ENCODE results near the gene PTCH1. TPM values are rescaled to one million over a fixed set of nuclear protein-coding genes. Genes with fewer than 3 reads are reported as not detected.

The PTCH1 gene
- total RNA-seq, 1 donor = 10.2 TPM

DNA sequence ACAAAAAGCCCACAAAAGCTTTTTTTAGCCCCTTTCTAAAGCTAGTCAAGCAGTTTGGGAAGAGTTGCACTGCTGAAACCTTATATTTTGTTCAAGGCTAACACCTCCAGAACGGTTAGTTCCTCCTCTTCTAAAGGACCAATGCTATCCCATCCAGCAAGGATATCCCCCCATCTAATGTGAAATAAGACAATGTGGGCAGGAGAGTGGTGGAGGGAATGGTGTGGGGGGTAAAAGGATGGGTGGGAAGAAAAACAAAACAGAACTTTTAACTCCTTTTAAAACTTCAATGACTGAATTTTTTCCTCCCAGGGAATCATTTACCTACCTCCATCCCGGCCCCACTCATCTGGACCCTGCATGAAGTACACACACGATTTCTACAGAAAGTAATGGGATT lies 21.2 kb downstream of the PTCH1 start:
- Histone ChIP-seq H3K27me3 (ENCODE audit: insufficient read depth, low read length) (peaks cover 11% of the 10 kb centered on the region), H3K4me3 (ENCODE audit: low read length) (no peak overlapping the region), H3K4me1 (ENCODE audit: insufficient read depth, low read length) (peaks cover 32% of the 10 kb centered on the region), H3K9me3 (ENCODE audit: low read depth, low read length) (no peaks in the 10 kb centered on the region)

DNA sequence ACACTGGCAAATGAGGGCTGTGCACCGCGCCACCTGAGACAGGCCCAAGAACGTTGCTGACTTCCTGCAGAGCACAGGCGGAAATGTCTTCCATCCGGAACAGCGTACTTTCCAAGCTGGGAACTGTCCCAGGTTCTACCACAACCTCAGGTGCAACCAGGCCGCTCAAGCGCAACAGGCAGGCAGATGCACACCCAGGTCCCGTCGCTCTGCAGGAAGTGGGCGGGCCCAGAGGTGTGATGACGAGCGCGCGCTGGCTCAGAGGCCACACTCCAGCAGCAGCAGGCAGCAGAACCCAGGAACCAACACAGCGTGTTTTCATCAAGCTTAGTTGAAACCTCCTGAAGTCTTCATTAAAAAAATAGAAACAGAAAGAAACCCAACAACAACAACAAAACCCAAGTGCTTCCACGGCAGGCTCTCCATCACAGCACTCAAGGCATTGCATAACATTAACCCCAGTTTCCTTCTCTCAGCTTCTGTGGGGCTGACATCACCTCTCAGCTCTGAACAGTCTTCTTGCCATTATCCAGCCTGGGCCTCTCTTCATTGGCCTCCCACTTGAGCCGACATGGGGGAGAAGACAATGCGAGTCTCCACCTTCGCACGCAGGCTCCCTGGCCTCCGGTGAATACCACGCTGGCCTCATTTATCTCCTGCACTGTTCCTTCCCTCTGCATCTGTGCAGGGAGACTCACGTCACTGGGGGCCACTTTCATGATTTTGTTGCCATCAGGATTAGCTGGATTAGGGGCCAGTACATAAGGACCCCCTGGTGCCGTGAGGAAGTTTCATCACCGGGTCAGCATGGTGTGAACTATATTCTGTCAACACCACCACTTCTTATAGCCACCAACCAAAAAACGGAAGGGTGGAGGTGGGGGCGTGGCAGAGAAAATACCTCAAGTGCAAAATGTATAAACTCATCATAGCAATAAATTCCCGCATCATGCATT lies 22.1 kb downstream of the PTCH1 start:
- Histone ChIP-seq H3K4me1 (ENCODE audit: insufficient read depth, low read length) (peaks cover 32% of the 10 kb centered on the region), H3K4me3 (ENCODE audit: low read length) (peak overlapping the region; percentile 0), H3K9me3 (ENCODE audit: low read depth, low read length) (no peaks in the 10 kb centered on the region), H3K27me3 (ENCODE audit: insufficient read depth, low read length) (peaks cover 8% of the 10 kb centered on the region)

GRCh38 chr9:95494022-95494415 lies 22.8 kb downstream of the PTCH1 start:
- Histone ChIP-seq H3K9me3 (ENCODE audit: low read depth, low read length) (no peaks in the 10 kb centered on the region), H3K4me3 (ENCODE audit: low read length) (no peak overlapping the region), H3K4me1 (ENCODE audit: insufficient read depth, low read length) (peaks cover 32% of the 10 kb centered on the region), H3K27me3 (ENCODE audit: insufficient read depth, low read length) (peaks cover 8% of the 10 kb centered on the region)

DNA sequence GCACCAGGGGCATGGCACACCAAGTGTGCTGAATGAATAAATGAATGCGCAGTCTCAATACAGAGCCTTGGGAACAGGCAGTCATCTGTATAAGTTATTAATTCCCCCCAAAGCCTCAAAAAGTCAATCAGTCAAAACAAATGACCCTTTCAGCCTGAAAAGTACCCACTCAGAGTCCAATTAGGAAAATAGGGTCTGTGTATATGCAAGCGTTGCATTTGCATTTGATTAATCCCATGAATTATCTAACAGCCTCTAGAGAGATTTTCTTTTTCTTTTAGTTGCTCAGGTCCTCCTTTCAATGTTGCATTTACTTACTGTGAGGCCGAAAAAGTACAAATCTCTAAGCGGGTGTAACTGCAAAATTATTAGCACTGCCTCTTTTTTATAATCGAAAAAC lies 23.4 kb downstream of the PTCH1 start:
- peaks cover 32% of the 10 kb centered on the region for H3K4me1 ChIP-seq (ENCODE audit: insufficient read depth, low read length)
- H3K27me3 ChIP-seq (ENCODE audit: insufficient read depth, low read length) = peaks cover 8% of the 10 kb centered on the region
- no peaks in the 10 kb centered on the region for H3K9me3 ChIP-seq (ENCODE audit: low read depth, low read length)
- no peak overlapping the region for H3K4me3 ChIP-seq (ENCODE audit: low read length)

DNA sequence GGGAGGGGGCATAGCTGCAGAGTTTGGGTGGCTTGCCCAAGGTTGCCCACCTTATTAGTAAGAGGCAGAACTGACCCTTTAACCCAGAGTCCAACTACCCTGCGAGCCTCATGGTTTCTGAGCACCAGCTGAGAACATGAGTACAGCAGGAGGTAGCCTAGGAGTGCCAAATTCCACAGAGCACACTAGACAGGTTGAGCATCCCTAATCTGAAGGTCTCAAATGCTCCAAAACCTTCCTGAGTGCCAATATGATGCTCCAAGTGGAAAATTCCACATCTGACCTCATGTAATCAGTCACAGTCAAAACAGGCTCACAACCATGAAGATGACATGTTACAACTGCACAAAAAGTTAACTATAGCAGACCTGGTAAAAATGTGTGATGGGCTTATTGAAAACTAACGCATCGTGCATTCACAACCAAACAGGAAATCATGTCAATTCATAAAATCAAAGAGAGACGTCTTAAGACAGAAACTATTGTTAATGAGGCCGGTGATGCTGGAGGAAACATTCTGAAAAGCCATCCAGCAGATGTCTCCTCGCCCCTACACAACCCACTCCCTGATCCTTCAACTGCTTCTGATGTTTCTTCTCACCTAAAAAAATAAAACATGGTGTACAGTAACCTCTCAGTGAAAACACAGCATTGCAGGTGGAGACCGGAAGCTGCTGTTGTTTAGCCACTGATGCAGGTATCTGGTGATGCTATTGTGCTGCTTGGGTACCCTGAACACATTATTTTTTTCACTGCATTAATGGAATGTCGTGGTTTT lies 25.0 kb downstream of the PTCH1 start:
- H3K4me3 ChIP-seq (ENCODE audit: low read length) = no peak overlapping the region
- H3K4me1 ChIP-seq (ENCODE audit: insufficient read depth, low read length) = peaks cover 27% of the 10 kb centered on the region
- no peaks in the 10 kb centered on the region for H3K9me3 ChIP-seq (ENCODE audit: low read depth, low read length)
- H3K27me3 ChIP-seq (ENCODE audit: insufficient read depth, low read length) = peaks cover 4% of the 10 kb centered on the region

- Histone ChIP-seq H3K4me1 (ENCODE audit: insufficient read depth, low read length) (peaks cover 7% of the 10 kb centered on the region), H3K27me3 (ENCODE audit: insufficient read depth, low read length) (no peaks in the 10 kb centered on the region), H3K9me3 (ENCODE audit: low read depth, low read length) (no peaks in the 10 kb centered on the region), H3K4me3 (ENCODE audit: low read length) (no peak overlapping the region)
Observed at GRCh38 chr9:95488954-95489353, 27.8 kb downstream of the PTCH1 start.

- Histone ChIP-seq H3K4me1 (ENCODE audit: insufficient read depth, low read length) (no peaks in the 10 kb centered on the region), H3K9me3 (ENCODE audit: low read depth, low read length) (no peaks in the 10 kb centered on the region), H3K27me3 (ENCODE audit: insufficient read depth, low read length) (no peaks in the 10 kb centered on the region), H3K4me3 (ENCODE audit: low read length) (no peak overlapping the region)
Observed at GRCh38 chr9:95486318-95486717, 30.5 kb downstream of the PTCH1 start.

DNA sequence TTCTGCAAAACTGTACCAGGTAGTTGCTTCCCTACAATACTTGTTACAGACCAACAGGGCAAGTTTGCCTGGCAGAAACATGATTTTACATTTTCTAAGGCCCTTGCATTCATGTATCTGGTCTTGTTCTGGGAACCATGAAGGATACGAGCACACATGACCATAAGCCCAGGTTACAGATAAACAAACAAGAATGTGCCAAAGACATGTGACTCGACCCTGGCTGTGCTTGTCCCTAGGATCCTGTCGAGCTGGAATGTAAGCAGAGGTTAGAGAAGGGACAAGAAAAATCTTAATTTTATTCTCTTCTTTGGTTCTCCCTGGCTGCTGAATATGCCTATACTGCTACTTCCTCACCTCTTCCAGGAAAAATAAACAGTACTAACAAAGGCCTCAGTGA lies 32.5 kb downstream of the PTCH1 start:
- no peak overlapping the region for H3K4me3 ChIP-seq (ENCODE audit: low read length)

GRCh38 chr9:95483431-95483830 lies 33.3 kb downstream of the PTCH1 start:
- no peak overlapping the region for H3K4me3 ChIP-seq (ENCODE audit: low read length)
- no peaks in the 10 kb centered on the region for H3K4me1 ChIP-seq (ENCODE audit: insufficient read depth, low read length)
- no peaks in the 10 kb centered on the region for H3K9me3 ChIP-seq (ENCODE audit: low read depth, low read length)
- no peaks in the 10 kb centered on the region for H3K27me3 ChIP-seq (ENCODE audit: insufficient read depth, low read length)

More for the DNA sequence above, 32.5 kb downstream of the PTCH1 start:
- H3K27me3 ChIP-seq (ENCODE audit: insufficient read depth, low read length) = no peaks in the 10 kb centered on the region
- H3K4me1 ChIP-seq (ENCODE audit: insufficient read depth, low read length) = no peaks in the 10 kb centered on the region
- H3K9me3 ChIP-seq (ENCODE audit: low read depth, low read length) = no peaks in the 10 kb centered on the region

DNA sequence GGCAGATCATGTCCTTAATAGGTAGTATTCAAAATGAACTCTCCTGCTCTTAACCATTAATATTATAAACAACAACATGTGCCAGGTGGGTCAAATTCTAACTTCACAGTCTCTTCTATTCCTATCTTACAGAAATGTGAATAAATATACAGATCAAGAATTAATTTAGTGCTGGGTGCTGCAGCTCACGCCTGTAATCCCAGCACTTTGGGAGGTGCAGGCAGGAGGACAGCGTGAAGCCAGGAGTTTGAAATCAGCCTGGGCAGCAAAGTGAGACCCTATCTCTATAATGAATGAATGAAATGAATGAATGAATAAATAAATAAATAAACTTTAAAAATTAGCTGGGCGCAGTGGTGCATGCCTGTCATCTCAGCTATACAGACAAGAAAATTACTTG lies 34.1 kb downstream of the PTCH1 start:
- H3K27me3 ChIP-seq (ENCODE audit: insufficient read depth, low read length) = no peaks in the 10 kb centered on the region
- no peaks in the 10 kb centered on the region for H3K9me3 ChIP-seq (ENCODE audit: low read depth, low read length)
- H3K4me3 ChIP-seq (ENCODE audit: low read length) = no peak overlapping the region
- H3K4me1 ChIP-seq (ENCODE audit: insufficient read depth, low read length) = no peaks in the 10 kb centered on the region

DNA sequence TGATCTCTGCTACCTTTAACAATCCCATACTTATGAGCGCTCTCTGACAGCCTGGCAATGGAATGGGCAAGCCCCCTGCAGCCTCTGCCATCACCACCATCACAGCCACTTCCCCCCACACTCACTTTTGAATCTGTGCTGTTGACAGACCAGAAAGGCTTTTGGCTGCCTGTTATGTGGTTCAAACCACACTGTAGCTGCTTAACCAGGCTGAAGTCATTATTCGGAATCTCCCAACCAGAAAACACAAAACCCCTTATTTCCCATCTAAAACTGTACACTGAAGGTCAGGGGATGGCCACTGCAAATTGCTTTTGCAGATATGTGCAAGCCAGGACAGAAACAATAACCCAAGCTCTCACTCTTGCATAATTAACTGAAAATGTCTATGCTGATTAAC lies 35.8 kb downstream of the PTCH1 start:
- Histone ChIP-seq H3K9me3 (ENCODE audit: low read depth, low read length) (no peaks in the 10 kb centered on the region), H3K4me1 (ENCODE audit: insufficient read depth, low read length) (no peaks in the 10 kb centered on the region), H3K4me3 (ENCODE audit: low read length) (no peak overlapping the region), H3K27me3 (ENCODE audit: insufficient read depth, low read length) (no peaks in the 10 kb centered on the region)

- H3K4me3 ChIP-seq (ENCODE audit: low read length) = no peak overlapping the region
- H3K9me3 ChIP-seq (ENCODE audit: low read depth, low read length) = no peaks in the 10 kb centered on the region
- no peaks in the 10 kb centered on the region for H3K4me1 ChIP-seq (ENCODE audit: insufficient read depth, low read length)
Observed at GRCh38 chr9:95480346-95480745, 36.4 kb downstream of the PTCH1 start.

GRCh38 chr9:95479330-95479729 lies 37.4 kb downstream of the PTCH1 start:
- Histone ChIP-seq H3K27me3 (ENCODE audit: insufficient read depth, low read length) (no peaks in the 10 kb centered on the region), H3K9me3 (ENCODE audit: low read depth, low read length) (no peaks in the 10 kb centered on the region), H3K4me1 (ENCODE audit: insufficient read depth, low read length) (no peaks in the 10 kb centered on the region), H3K4me3 (ENCODE audit: low read length) (no peak overlapping the region)

More at GRCh38 chr9:95480346-95480745, 36.4 kb downstream of the PTCH1 start:
- H3K27me3 ChIP-seq (ENCODE audit: insufficient read depth, low read length) = no peaks in the 10 kb centered on the region

DNA sequence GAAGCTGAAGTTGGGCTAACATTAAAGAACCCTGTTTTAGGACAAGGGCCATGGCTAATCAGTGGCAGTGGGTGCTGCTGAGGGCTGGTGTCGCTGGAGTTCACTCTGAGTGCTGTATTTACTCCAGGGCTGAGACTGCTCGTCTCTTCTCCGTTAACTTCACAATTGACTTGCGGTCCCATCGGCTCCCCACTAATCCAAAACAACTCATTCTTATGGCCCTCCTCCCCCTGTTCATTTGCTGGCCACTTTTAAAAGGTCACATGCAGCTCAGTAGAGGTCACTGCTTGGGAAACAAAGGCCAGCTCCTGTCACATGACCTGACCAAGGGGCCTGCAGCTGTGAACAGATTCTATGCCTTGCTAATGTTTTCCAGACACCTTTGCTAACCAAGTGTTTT lies 38.4 kb downstream of the PTCH1 start:
- no peaks in the 10 kb centered on the region for H3K4me1 ChIP-seq (ENCODE audit: insufficient read depth, low read length)
- no peak overlapping the region for H3K4me3 ChIP-seq (ENCODE audit: low read length)
- H3K9me3 ChIP-seq (ENCODE audit: low read depth, low read length) = no peaks in the 10 kb centered on the region
- no peaks in the 10 kb centered on the region for H3K27me3 ChIP-seq (ENCODE audit: insufficient read depth, low read length)

- Histone ChIP-seq H3K27me3 (ENCODE audit: insufficient read depth, low read length) (no peaks in the 10 kb centered on the region), H3K9me3 (ENCODE audit: low read depth, low read length) (no peaks in the 10 kb centered on the region), H3K4me1 (ENCODE audit: insufficient read depth, low read length) (no peaks in the 10 kb centered on the region), H3K4me3 (ENCODE audit: low read length) (no peak overlapping the region)
Observed at GRCh38 chr9:95477885-95478284, 38.9 kb downstream of the PTCH1 start.
